ENCODE results near the gene PMM1. TPM values are rescaled to one million over a fixed set of nuclear protein-coding genes. Genes with fewer than 3 reads are reported as not detected.

Gene PMM1
- total and polyA plus RNA-seq, 2 of the 13 experiments (the other 11 are each of a cell fraction or from before 2014, with no cell fraction given): 17.8 to 95.6 TPM

- no peak for TF ChIP-seq AKNA (CRISPR knock-in tag; IDR thresholded peaks at IDR 0.05; ENCODE audit: borderline replicate concordance)
- no peak for TF ChIP-seq DBP (CRISPR knock-in tag; IDR thresholded peaks at IDR 0.05; ENCODE audit: not compliant biosample characterization)
- TF ChIP-seq TARDBP (CRISPR knock-in tag; IDR thresholded peaks at IDR 0.05): peak; percentile 17; the same call in 1 of the 2 replicates
- TF ChIP-seq CSRNP2 (CRISPR knock-in tag; conservative IDR thresholded peaks at IDR 0.05; ENCODE audit: low read depth): no peak
- TF ChIP-seq RARG (CRISPR knock-in tag; IDR thresholded peaks at IDR 0.05; ENCODE audit: low read depth): no peak
- TF ChIP-seq ZNF331 (CRISPR knock-in tag; IDR thresholded peaks at IDR 0.05): no peak
- TF ChIP-seq ZNF362 (CRISPR knock-in tag; IDR thresholded peaks at IDR 0.05; ENCODE audit: borderline replicate concordance): peak; percentile 23; the same call in 1 of the 2 replicates
- TF ChIP-seq ISL2 (CRISPR knock-in tag; IDR thresholded peaks at IDR 0.05): no peak
- TF ChIP-seq ZNF772 (CRISPR knock-in tag; IDR thresholded peaks at IDR 0.05): 0 out of 2 replicates have a peak, but pooled peaks have one; percentile 25
- TF ChIP-seq ZIK1 (CRISPR knock-in tag; IDR thresholded peaks at IDR 0.05; ENCODE audit: borderline replicate concordance, low read depth): no peak
- TF ChIP-seq DZIP1 (CRISPR knock-in tag; IDR thresholded peaks at IDR 0.05): no peak
- no peak for TF ChIP-seq ZNF543 (CRISPR knock-in tag; IDR thresholded peaks at IDR 0.05)
- no peak for TF ChIP-seq ETV5 (CRISPR knock-in tag; IDR thresholded peaks at IDR 0.05; ENCODE audit: borderline replicate concordance)
- no peak for TF ChIP-seq ZNF143 (CRISPR knock-in tag; IDR thresholded peaks at IDR 0.05)
- 0 out of 2 replicates have a peak, but pooled peaks have one; percentile 49 for TF ChIP-seq NFKB2 (CRISPR knock-in tag; IDR thresholded peaks at IDR 0.05; ENCODE audit: borderline replicate concordance)
- no peak for TF ChIP-seq ZNF737 (CRISPR knock-in tag; IDR thresholded peaks at IDR 0.05; ENCODE audit: borderline replicate concordance)
- no peak for TF ChIP-seq ZNF432 (CRISPR knock-in tag; IDR thresholded peaks at IDR 0.05; ENCODE audit: borderline replicate concordance)
Measured at GRCh38 chr22:41596776-41597634, 7.4 kb upstream of the PMM1 start (continued).

All from HepG2 (cell line).